ENCODE measurements around the gene AACS. TPM values are rescaled to one million over a fixed set of nuclear protein-coding genes. Genes with fewer than 3 reads are reported as not detected.

AACS gene
- total and polyA plus RNA-seq, 10 of the 15 experiments (the other 5 are each of a cell fraction or from before 2014, with no cell fraction given) = 10.1 to 34.0 (median 21.1) TPM

DNA sequence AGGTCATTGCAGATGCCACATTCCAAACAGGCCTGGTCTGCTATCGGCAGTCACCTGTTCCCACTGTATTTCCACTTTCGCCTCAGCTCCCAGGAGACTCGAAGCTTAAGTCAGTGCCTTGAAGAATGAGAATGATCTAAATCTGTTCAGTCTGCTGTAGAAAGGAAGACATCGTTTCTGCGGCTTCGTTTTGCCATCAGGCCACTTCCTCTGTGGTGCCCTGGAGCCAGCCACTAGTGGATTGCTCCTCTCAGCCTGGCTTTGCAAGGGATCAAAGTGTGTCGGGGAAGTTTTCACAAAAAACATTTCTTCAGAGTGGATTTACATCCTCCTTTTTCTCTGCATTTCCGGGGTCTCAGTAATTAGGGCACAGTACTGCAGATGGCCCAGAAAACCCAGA lies 66.7 kb downstream of the AACS start:
- peaks cover 0 to 1% of the 10 kb centered on the region in 2 experiments; a peak in 3 of 4 replicates for H3K36me3 ChIP-seq (ENCODE audit: control insufficient read depth in 2 of 2, insufficient read depth in 2 of 2, low read length in 1 of 2)
- no peaks in the 10 kb centered on the region for H3K27me3 ChIP-seq (replicated peaks in 1 of 2; ENCODE audit: control insufficient read depth in 2 of 2, insufficient read depth in 2 of 2, low read length in 1 of 2)
- no peak for DNase-seq (ENCODE audit: low read depth, low spot score)
- no peaks in the 10 kb centered on the region for H3K4me1 ChIP-seq (ENCODE audit: control insufficient read depth, insufficient read depth, low read length)
- H3K4me3 ChIP-seq = no peak overlapping the region
- H3K9ac ChIP-seq (ENCODE audit: control insufficient read depth, insufficient read depth, low read length) = no peak overlapping the region
- in situ Hi-C loops (cut with MboI) = no loop called here
- intact Hi-C loops (cut with micrococcal nuclease; ENCODE audit: unreplicated experiment) = no loop called here
- WGBS (ENCODE audit: insufficient coverage, insufficient replicate concordance, low lambda C conversion rate, missing lambda C conversion rate) = 77% methylated on average over 8 of the region's 8 CpGs
- ChIA-PET POLR2A (no interaction called here), CTCF (no interaction called here), RAD21 (ENCODE audit: unreplicated experiment) (no interaction called here), SMC1A (ENCODE audit: uncharacterized antibody, unreplicated experiment) (no interaction called here)
- no TSS peak for BruUV-seq (replicated peaks)
- no peak for FAIRE-seq
- H3K4me2 ChIP-seq (ENCODE audit: control insufficient read depth, insufficient read depth) = no peak overlapping the region
- no peaks in the 10 kb centered on the region for H3K9me3 ChIP-seq (replicated peaks; ENCODE audit: control insufficient read depth, insufficient read depth, low read length)
- no peak overlapping the region for H2AFZ ChIP-seq (ENCODE audit: control insufficient read depth, low read depth, low read length)
- TF ChIP-seq, protein P1, sequence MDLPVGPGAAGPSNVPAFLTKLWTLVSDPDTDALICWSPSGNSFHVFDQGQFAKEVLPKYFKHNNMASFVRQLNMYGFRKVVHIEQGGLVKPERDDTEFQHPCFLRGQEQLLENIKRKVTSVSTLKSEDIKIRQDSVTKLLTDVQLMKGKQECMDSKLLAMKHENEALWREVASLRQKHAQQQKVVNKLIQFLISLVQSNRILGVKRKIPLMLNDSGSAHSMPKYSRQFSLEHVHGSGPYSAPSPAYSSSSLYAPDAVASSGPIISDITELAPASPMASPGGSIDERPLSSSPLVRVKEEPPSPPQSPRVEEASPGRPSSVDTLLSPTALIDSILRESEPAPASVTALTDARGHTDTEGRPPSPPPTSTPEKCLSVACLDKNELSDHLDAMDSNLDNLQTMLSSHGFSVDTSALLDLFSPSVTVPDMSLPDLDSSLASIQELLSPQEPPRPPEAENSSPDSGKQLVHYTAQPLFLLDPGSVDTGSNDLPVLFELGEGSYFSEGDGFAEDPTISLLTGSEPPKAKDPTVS (IDR thresholded peaks at IDR 0.05; ENCODE audit: low read depth, low read length) = no peak
- TF ChIP-seq, protein P2, sequence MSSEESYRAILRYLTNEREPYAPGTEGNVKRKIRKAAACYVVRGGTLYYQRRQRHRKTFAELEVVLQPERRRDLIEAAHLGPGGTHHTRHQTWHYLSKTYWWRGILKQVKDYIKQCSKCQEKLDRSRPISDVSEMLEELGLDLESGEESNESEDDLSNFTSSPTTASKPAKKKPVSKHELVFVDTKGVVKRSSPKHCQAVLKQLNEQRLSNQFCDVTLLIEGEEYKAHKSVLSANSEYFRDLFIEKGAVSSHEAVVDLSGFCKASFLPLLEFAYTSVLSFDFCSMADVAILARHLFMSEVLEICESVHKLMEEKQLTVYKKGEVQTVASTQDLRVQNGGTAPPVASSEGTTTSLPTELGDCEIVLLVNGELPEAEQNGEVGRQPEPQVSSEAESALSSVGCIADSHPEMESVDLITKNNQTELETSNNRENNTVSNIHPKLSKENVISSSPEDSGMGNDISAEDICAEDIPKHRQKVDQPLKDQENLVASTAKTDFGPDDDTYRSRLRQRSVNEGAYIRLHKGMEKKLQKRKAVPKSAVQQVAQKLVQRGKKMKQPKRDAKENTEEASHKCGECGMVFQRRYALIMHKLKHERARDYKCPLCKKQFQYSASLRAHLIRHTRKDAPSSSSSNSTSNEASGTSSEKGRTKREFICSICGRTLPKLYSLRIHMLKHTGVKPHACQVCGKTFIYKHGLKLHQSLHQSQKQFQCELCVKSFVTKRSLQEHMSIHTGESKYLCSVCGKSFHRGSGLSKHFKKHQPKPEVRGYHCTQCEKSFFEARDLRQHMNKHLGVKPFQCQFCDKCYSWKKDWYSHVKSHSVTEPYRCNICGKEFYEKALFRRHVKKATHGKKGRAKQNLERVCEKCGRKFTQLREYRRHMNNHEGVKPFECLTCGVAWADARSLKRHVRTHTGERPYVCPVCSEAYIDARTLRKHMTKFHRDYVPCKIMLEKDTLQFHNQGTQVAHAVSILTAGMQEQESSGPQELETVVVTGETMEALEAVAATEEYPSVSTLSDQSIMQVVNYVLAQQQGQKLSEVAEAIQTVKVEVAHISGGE (CRISPR knock-in tag; IDR thresholded peaks at IDR 0.05) = no peak
- TF ChIP-seq SMARCA5 (IDR thresholded peaks at IDR 0.05) (no peak), HCFC1 (IDR thresholded peaks at IDR 0.05; ENCODE audit: low read length) (no peak), IKZF2 (IDR thresholded peaks at IDR 0.05) (no peak), MYB (IDR thresholded peaks at IDR 0.05; ENCODE audit: borderline replicate concordance, low read depth, low read length) (no peak), TCF12 (IDR thresholded peaks at IDR 0.05; ENCODE audit: low read depth, low read length) (no peak), NFXL1 (IDR thresholded peaks at IDR 0.05; ENCODE audit: borderline replicate concordance) (no peak), NFYB (IDR thresholded peaks at IDR 0.05; ENCODE audit: insufficient read depth, low read depth, low read length) (no peak), FOXK2 (IDR thresholded peaks at IDR 0.05) (no peak), CREM (IDR thresholded peaks at IDR 0.05; ENCODE audit: low read depth) (no peak)
- TF ChIP-seq, protein P3, sequence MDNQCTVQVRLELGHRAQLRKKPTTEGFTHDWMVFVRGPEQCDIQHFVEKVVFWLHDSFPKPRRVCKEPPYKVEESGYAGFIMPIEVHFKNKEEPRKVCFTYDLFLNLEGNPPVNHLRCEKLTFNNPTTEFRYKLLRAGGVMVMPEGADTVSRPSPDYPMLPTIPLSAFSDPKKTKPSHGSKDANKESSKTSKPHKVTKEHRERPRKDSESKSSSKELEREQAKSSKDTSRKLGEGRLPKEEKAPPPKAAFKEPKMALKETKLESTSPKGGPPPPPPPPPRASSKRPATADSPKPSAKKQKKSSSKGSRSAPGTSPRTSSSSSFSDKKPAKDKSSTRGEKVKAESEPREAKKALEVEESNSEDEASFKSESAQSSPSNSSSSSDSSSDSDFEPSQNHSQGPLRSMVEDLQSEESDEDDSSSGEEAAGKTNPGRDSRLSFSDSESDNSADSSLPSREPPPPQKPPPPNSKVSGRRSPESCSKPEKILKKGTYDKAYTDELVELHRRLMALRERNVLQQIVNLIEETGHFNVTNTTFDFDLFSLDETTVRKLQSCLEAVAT (IDR thresholded peaks at IDR 0.05) = no peak
- H4K20me1 ChIP-seq (ENCODE audit: control insufficient read depth, insufficient read depth) = no peaks in the 10 kb centered on the region
- ATAC-seq = no peak
- no peaks in the 10 kb centered on the region for H3K79me2 ChIP-seq (ENCODE audit: control insufficient read depth, insufficient read depth, low read length)
- H3K27ac ChIP-seq (ENCODE audit: control insufficient read depth, insufficient read depth) = no peak overlapping the region
